ENCODE measurements around the gene FLVCR2. TPM values are rescaled to one million over a fixed set of nuclear protein-coding genes. Genes with fewer than 3 reads are reported as not detected.

Gene FLVCR2
- total RNA-seq, 4 donors from 2014 or later = 2.5 to 7.5 (median 4.6) TPM

GRCh38 chr14:75578786-75579337, 442 bp downstream of the FLVCR2 start:
- Histone ChIP-seq H3K27me3 (no peaks in the 10 kb centered on the region), H3K4me1 (peaks cover 17 to 42% (median 28%) of the 10 kb centered on the region in 4 donors), H3K27ac (replicated peaks in 1 of 4) (peak overlapping the region; percentile 82 to 91 (median 84)), H3K36me3 (no peaks in the 10 kb centered on the region), H3K9me3 (no peaks in the 10 kb centered on the region), H3K4me3 (peak overlapping the region; percentile 63 to 69 (median 64))
- peak; percentile 22 to 45 (median 41) for TF ChIP-seq CTCF (IDR thresholded peaks at IDR 0.05)
- TF ChIP-seq POLR2A (IDR thresholded peaks at IDR 0.05; ENCODE audit: low read depth) = no peak
- no peak for DNase-seq (ENCODE audit: extremely low spot score)
- intact Hi-C loops (cut with DNase I) = loop anchor here (1.0 kb wide), 1 partner anchor 73 kb away; no protein-coding TSS in a partner anchor
- WGBS = 43% methylated on average over 10 of the region's 21 CpGs

- peak overlapping the region; percentile 63 to 69 (median 64) for H3K4me3 ChIP-seq
- TF ChIP-seq EP300 (IDR thresholded peaks at IDR 0.05) (no peak), POLR2AphosphoS5 (IDR thresholded peaks at IDR 0.05) (no peak), CTCF (IDR thresholded peaks at IDR 0.05) (no peak), POLR2A (IDR thresholded peaks at IDR 0.05; ENCODE audit: low read depth) (no peak)
- no peak for DNase-seq (ENCODE audit: extremely low spot score)
- no peaks in the 10 kb centered on the region for H3K27me3 ChIP-seq
- peak overlapping the region; percentile 82 to 91 (median 84) for H3K27ac ChIP-seq (replicated peaks in 1 of 4)
- H3K9me3 ChIP-seq = no peaks in the 10 kb centered on the region
- WGBS = 81% methylated on average over 10 of the region's 13 CpGs
- peaks cover 17 to 42% (median 28%) of the 10 kb centered on the region in 4 donors for H3K4me1 ChIP-seq
- H3K36me3 ChIP-seq = no peaks in the 10 kb centered on the region
- intact Hi-C loops (cut with DNase I) = no loop called here
Measured at GRCh38 chr14:75579338-75579864, 981 bp downstream of the FLVCR2 start.

GRCh38 chr14:75579882-75580281, 1.5 kb downstream of the FLVCR2 start:
- 93% methylated on average over 3 of the region's 3 CpGs for whole genome bisulfite sequencing
- peaks cover 17 to 42% (median 28%) of the 10 kb centered on the region in 4 donors for H3K4me1 ChIP-seq
- H3K27ac ChIP-seq (replicated peaks in 1 of 4) = peak overlapping the region in 1 of 4 donors; percentile 82
- DNase-seq (ENCODE audit: extremely low spot score) = no peak
- no peaks in the 10 kb centered on the region for H3K27me3 ChIP-seq
- intact Hi-C loops (cut with DNase I) = no loop called here
- TF ChIP-seq EP300 (IDR thresholded peaks at IDR 0.05) = no peak
- TF ChIP-seq POLR2A (IDR thresholded peaks at IDR 0.05; ENCODE audit: low read depth) = no peak
- no peak for TF ChIP-seq CTCF (IDR thresholded peaks at IDR 0.05)
- TF ChIP-seq POLR2AphosphoS5 (IDR thresholded peaks at IDR 0.05) = no peak
- no peaks in the 10 kb centered on the region for H3K36me3 ChIP-seq
- H3K4me3 ChIP-seq = peak overlapping the region; percentile 63 to 69 (median 64)
- no peaks in the 10 kb centered on the region for H3K9me3 ChIP-seq

GRCh38 chr14:75587388-75587787, 9.0 kb downstream of the FLVCR2 start:
- Histone ChIP-seq H3K4me1 (peaks cover 0 to 3% (median 0%) of the 10 kb centered on the region in 4 donors), H3K27ac (replicated peaks in 1 of 4) (no peak overlapping the region), H3K36me3 (no peaks in the 10 kb centered on the region), H3K27me3 (no peaks in the 10 kb centered on the region), H3K9me3 (no peaks in the 10 kb centered on the region), H3K4me3 (no peak overlapping the region)
- DNase-seq (ENCODE audit: extremely low spot score) = no peak
- TF ChIP-seq CTCF (IDR thresholded peaks at IDR 0.05) (no peak), POLR2A (IDR thresholded peaks at IDR 0.05; ENCODE audit: low read depth) (no peak), POLR2AphosphoS5 (IDR thresholded peaks at IDR 0.05) (no peak), EP300 (IDR thresholded peaks at IDR 0.05) (no peak)
- intact Hi-C loops (cut with DNase I) = no loop called here
